Testis (tissue), 2 donors: Measurements from ENCODE around the gene DGCR8.

ENCODE experiments used
- POLR2A ChIP-seq: fragments of 450-650 bp; IDR thresholded peaks from one replicate; pipeline ENCODE4 v1.6.1; 2017; ENCODE audit warnings: antibody characterized with exemption, mild to moderate bottlenecking, moderate library complexity
- TF ChIP-seq, protein P1 (sequence below), 3 experiments: fragments of 450-650 bp in 2 of 3; fragments of 200-600 bp in 1 of 3; sonication (generic) in 1 of 3; IDR thresholded peaks; one replicate each; pipeline ENCODE4 v1.5.1; 2016 to 2019; ENCODE audit warnings: antibody characterized with exemption in 3 of 3, mild to moderate bottlenecking in 2 of 3, moderate library complexity in 1 of 3

DNA sequence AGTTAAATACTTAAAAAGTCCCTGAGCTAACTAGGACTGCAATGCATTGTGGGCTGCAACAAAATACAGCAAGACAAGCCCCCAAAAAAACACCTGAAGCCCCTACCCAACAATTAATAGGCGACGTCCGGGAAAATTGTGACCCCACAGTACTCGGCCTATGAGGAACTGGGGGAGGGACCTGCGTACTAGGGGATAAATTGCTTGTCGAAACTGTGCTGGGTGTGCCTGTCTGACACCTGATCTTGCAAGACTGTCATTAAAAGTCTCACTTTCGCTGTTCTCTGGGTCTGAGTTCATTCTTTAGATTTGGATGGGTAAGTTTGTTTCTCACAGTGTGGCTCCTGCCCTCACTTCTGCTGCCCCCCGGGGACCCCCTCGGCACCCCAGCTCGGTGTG lies 44.0 kb upstream of the DGCR8 start:
- TF ChIP-seq, protein P1, sequence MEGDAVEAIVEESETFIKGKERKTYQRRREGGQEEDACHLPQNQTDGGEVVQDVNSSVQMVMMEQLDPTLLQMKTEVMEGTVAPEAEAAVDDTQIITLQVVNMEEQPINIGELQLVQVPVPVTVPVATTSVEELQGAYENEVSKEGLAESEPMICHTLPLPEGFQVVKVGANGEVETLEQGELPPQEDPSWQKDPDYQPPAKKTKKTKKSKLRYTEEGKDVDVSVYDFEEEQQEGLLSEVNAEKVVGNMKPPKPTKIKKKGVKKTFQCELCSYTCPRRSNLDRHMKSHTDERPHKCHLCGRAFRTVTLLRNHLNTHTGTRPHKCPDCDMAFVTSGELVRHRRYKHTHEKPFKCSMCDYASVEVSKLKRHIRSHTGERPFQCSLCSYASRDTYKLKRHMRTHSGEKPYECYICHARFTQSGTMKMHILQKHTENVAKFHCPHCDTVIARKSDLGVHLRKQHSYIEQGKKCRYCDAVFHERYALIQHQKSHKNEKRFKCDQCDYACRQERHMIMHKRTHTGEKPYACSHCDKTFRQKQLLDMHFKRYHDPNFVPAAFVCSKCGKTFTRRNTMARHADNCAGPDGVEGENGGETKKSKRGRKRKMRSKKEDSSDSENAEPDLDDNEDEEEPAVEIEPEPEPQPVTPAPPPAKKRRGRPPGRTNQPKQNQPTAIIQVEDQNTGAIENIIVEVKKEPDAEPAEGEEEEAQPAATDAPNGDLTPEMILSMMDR (IDR thresholded peaks at IDR 0.05) = no peak
- TF ChIP-seq POLR2A = no peak
